Activated CD4-positive, alpha-beta T cell treated with anti-CD3 and anti-CD28 coated beads, Interleukin-2, amount 50 U/mL, for 24 hours (primary cell): Measurements from ENCODE around the gene PDK2.
A peak's percentile ranks its signal among the peaks of the same experiment; 100 is the strongest.

Experiments
- DNase-seq, 2 donors: peaks; one replicate each; pipeline ENCODE4 v3.0.0-alpha.2; 2020; ENCODE audit warnings: low read depth in 1 of 2, low spot score in 1 of 2

PDK2 gene

DNA sequence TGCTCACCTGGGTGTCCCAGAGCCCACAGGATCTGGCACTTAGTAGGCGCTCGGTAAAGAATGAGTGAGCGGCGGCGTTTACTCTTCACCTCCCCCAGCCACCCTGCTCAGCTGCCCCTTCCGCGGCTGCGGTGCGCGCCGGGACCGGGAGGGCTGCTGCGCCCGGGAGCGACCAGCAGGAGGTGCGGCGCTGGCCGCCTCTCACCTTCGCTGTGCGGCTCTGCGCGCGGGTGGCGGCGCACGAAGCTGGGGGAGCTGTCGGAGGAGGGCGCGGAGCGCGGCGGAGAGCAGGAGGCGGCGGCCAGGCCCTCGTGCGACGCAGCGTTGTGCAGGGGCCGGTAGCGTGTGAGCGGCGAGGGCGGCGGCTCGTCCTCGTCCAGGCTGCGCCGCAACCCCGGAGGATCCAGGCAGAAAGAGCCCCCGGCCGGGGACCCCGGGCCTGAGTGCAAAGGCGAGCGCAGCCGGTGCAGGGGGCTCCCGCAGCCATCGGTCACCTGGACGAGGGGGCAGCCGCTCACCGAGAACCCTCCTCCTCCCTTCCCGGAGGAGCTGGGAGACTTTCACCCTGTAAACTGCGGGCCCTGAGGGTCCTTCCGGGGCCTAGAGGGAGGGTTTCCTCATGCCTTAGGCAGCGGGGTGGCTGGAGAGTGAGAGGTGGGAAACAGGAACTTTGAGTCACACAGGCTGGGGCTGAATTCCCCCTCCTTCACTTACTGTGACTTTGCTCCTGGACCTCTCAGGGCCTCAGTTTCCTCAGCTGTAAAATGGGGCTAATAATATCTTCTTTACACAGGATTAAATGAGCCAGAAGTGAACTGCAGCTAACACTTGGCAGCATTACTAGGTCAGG lies 22.3 kb downstream of the PDK2 start:
- peak; percentile 26 to 48 for DNase-seq

DNA sequence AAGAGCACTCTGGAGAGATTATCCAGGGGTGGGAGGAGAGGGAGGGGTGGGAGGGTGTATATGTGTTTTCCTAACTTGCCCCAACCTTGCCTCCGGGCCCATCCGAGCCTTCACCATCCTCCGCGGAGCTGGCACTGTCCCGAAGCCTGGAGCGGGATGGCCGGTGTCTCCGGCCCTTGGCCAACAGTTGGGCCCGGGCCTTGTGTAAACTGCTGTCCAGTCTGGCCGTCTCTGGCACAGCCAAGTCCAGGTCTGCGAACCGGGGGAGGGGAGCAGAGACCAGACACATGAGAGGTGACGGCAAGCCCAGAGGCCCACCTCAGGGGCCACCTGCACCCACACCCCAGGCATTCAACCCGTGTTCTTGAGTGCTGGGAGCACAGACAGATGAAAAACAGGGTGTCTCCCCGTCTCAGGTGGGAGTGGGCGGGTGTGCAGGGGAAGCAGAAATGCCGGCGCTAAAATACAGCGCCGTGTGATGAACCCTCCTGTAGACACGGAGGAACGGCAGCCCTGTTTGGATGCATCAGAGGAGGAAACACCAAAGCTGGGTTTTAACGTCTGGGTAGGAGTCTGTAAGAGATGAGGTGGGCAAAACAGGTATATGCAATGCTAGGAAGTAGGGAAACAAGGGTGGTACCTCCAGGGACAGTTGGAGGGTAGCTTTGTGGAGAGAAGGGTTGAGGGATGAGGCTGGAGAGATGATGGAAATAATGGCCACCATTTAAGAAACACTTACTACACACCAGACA lies 23.1 kb downstream of the PDK2 start:
- no peak for DNase-seq

DNA sequence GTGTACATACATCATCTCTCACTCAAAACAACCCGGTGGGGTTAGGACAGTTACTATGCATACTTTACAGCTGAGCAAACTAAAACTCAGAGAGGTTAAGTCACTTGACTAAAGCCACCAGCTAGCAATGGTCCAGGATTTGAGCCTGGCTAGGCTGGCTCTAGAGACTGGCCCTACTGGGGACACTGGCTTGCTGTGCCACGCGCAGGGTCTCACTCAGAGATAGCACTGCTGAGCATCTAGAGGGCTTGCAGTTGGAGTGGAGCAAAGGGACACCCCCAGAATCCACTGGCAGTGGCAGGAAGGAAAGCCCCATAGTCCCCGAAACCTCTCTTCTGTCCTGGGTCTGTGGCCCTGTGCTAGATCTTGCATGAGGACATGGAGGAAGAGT lies 23.7 kb downstream of the PDK2 start:
- no peak for DNase-seq

DNA sequence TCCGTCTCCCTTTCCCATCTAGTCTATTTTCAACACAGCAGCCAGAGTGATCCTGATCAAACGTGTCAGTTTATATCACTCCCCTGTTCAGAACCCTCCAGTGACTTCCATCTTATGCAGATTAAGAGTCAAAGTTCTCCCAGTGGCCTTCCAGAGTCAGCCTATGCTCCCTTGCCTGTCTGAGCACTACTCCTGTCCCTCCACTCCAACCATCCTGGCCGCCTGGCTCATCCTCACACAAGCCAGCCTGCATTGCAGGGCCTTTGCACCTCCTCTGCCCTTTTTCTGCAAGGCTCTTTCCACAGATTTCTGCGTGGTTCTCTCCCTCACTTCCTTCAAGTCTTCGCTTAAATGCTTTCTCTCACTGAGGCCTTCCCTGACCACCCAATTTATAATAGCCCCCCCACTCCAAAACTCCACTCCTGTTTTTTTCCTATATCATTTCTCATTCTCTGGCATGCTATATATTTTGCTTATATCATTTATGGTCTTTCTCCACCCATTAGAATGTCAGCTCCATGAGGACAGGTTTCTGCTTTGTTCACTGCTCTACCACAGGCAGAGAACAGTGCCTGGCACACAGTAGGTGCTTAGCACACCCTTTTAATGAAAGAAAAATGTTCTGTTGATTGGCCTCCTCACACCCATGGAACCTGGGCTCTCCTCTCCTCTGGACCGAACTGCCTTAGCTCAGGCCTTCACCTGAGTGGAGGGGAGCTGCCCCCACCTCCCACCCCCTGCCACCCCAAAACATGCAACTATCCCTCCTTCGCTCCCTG lies 25.5 kb downstream of the PDK2 start:
- no peak for DNase-seq

DNA sequence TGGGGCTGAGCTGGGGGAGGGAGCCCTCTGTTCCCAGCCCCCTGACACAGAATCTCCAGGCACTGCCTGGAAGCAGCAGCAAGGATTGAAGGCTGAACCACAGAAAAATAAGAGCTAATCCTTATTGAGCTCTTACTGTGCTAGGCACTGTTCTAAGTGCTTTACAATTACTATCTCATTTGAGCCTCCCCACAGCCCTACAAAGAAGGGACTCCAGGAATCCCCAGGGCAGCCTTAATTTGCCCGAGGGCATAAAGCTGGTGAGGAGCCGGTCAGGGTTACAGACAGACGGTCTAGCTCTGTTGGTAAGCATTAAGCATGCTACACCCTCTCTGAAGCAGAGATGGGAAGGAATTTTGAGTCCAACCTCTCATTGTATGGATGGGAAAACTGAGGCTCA lies 27.8 kb downstream of the PDK2 start:
- DNase-seq: no peak

DNA sequence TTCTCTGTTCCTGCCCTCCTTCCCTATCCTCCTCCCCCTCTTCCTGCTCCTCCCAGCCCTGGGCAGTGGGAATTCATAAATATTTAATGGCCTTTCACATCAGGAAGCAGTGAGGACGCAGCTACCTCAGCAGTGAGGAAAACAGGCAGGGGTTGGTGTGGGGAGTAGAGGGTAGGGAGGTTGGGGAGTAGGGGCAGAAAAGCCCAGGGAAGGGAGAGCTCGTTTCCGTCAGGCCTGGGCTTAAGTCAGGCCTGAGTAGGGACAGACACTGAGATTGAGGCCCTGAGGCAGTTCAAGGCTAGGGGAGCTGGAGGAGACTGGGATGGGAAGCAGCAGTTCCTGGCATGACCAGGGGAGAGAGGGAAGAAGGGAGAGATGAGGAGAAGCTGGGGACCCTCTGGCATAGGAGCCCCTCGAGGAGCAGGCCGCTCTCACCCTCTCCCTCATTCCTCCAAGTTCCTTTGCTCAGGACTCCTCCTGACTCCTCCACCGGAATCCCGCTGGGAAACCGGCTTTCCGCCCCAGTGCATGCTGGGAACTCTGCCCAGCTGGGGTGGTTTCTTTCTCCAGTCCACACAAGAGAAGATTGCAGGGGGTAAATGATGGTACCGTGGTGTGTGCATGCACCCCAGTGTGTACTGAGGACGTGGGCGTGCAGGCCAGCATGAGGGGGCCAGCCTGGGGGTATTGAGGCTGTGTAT lies 28.6 kb downstream of the PDK2 start:
- no peak for DNase-seq

DNA sequence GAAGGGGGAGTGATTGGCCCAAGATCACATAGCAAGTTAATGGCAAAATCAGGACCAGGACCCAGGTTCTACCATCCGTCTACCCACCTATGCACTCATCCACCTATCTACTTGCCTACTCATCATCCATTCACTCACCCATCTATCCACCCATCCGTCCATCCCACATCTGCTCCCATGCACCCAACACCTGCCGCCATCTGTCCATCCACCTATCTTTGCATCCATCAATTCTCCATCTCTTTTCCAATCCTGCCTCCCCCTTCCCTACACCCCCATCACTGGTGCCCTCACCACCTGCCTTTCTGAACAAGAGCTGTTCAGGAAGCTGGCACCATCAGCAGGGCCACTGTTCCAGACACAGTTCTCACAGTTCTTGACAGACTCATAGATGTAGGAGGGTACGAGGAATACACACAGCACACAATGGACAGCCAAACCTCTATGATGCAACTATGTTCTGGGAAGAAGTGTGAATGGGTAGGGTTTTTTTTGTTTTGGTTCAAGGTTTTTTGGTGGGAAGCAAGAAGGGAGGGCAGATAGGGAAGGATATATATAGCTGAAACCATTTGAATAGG lies 30.4 kb downstream of the PDK2 start:
- DNase-seq: no peak

DNA sequence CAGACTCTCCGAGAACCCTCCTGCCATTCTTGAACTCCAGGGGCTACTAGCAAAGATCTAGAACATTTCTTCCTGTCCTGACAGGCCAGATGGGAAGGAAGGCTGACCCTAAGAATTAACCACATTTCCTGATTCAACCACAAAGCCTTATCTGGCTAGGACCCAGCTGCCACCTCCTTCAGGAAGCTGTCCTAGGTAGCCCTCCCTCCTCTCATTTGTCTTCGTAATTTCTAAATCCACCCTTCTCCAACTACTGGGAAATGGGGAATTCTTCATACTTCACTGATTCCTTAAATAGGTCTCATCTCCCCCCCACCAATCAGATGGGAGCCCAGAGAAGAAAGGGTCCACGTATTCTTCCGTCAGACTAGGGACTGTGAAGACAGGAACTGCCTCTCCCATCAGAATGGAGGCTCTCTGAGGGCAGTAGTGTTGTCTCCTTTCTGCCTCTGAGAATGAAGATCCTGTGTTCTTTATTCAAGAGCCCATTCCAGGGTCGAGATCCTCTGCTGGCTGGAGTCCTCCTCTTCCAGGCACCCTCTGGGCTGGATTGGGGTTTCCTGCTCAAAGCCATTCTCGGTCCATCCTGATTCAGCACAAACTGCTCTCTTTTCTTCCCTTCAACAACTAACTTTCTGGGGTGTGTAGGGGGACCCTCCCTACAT lies 32.7 kb downstream of the PDK2 start:
- DNase-seq: no peak

DNA sequence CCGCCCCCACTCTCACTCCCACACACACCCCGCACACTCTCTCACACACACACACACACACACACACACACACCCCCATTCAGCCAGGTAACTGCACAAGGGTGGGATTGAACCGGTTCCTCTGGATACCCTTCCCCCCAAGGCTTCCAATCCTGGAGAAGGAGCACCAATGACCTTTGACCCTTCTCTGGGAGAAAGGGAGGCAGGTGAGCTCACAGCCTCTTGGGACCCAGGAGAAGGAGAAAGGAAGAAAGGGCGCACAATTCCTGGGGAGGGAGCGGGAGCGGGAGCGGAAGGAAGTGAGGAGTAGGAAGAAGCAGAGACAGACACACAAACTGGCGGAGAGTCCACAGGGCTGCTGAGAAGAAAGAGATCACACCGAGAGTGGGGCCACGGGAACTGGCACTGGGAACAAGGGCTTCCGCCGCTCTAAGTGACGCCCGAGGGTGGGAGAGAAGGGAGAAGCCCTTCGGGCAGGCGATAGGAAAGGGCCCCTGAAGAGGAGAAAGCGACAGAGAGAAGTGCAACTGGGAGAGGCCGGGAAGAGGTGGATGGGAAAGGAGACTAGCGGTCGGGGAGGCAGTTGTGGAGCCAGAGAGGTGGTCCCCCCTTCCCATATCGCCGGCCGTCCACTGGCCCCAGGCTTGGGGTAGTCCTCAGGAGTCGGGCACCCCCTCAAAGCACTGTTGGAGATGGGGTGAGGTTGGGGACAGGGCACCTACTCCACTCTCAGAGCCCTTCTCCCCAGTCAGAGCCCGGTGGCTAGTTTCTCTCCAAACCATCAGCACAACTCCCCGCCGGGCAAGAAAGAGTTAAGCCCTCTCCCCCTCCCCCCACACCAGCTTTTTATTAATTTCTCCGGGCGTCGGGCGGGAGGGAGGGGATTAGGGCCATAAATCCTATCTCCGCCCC lies 33.5 kb downstream of the PDK2 start:
- DNase-seq: no peak

DNA sequence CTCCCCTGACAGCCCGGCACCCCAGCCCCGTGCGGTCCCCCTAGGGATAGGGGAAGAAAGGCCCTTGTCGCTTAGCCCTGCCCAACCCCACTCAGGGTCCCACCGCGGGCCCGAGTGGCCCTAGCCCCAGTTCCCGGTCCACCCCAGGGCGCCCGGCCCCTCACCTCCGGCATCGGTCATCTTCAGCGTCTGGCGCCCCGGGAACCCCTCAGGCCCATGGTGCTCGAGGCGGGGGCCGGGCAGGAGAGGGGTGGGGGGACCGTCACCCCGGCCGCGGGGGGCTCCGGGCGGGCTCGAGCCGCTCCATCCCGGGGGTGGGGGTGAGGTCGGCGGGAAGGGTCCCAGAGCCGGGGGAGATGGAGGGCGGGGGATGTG lies 34.2 kb downstream of the PDK2 start:
- DNase-seq: no peak

DNA sequence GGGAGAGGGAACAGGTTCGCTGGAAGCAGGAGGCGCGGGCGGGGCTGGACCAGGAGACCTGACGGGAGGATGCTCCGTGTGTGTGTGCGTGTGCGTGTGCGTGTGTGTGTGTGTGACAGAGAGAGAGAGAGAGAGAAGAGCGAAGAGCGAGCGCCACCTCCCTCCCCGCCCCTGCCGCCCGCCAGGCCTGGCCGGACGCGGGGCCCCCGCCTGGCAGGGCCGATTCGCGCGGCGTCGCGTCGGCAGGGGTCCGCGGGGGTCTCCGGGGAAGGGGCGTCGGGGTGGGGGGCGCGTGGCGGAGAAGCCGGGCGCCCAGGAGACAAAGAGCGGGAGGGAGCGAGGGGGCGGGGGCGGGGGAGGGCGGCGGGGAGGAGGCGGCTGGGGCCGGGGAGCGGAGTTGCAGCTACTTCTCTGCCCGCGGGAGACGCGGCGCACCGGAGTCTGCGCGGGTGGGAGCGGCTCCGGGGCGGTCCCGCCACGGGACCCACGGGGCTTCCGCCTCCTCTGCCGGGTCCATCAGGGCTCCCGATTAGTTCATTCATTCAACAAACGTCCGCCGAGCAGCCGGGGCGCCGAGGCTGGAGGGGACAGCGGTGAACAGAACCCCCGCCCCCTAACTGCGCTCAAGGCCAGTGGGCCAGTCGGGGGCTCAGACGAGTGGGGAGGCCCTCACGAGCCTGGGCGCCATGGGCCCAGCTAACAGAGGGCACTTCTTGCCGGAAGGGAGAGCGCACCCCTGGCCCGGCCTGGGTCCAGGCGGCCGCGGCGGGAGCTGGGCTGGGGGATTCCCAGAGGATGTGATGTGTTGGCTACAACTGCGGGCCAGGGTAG lies 34.8 kb downstream of the PDK2 start, which contains the start of gene SAMD14:
Gene SAMD14 (minus strand): TSS at position 433 of the 831 bp plus-strand sequence. CDS start 5,201 bp downstream, outside the sequence.
- DNase-seq: no peak

DNA sequence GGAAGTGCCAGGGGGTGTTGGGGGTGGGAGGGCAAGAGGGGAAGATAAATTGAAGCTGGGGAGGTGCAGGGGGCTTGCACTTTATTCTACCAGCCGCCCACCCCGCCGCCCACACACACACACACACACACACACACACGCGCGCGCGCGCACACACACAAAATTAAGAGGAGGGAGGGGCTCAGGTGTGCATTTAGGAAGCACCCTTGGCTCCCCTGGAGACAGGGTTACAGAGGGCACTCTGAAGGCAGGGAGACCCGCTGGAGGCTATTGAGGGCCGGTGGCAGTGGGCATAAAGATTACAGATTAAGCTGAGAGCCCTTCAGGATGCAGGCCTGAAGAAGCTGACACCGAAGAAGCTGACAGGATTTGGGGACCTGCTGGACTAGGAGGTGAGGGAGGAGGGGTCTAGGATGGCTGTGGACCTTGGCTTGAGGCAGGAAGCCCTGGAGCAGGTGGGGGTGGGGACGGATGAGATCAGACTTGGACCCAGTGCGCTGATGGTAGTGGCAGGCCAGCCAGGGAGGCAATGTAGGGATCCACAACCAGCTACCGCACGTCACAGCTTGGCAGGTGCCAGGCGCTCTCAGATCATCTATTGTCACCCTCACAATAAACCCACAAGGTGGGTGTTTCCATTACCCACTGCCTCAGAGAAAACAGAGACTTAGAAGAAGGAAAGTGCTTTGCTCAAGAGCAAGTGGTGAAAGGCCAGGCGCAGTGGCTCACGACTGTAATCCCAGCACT lies 35.6 kb downstream of the PDK2 start:
- DNase-seq: no peak

DNA sequence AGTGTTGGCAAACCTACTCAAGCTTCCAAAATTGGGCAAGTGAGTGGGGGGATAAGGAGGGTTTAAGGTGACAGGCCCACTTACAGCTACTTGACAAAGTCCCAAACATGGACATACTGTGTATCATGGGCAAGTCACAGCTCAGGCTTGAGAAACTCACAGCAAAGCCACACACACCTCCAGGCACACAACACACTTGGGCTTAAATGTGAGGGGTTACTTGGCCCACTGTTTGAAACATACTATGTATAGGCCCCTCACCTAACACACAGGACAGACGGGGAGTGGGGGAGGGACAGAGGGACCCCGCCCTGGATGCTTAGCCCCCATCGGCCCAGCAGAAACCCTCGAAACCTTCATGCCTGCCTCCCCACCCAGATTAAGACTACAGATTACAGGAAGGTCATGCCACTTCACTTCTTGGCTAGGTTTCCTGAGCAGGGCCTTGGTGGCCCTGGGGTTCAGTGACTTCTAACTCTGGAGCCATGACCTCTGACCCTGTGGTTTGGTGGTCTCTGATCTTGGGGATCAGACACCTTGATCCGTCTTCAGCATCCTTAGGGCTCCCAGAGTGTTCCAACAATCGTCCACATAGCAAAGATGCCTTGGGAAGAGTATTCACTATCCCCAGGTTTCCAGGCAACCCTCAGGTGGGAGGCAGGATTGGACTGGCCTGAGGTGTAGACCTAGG lies 37.1 kb downstream of the PDK2 start:
- DNase-seq: no peak

DNA sequence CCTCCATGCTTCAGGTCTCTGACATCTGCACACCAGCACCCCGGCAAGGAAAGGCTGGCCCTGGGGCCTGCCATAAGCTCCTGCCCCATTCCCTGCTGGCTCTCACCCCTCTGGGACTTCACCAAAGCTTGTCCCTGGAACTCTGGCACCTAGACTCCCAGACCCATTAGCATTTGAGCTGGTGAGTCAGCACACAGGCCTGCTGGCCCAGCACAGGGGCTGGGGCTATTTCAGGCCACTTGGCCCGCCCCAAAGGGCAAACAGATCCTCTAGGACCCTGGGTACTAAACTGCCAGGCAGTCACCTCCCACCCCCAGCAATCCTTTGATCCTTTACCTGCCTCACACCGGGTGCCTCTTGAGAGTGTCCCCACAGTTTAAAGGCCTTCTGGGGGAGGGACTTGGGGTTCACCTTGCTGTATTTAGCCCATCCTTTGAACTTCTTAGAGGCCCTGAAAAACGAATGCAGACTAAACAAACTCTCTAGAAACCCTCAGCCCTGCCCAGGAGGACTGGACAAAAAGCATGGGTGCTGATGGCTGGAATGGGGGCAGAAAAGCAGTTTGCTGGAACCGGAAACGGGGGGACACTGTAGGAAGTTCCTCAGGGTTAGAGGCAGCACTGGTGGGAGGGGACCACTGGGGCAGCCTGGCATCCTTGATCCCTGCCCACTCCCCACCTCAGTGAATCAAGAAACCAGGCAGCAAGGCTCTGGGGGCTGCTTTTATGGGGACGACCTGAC lies 38.0 kb downstream of the PDK2 start:
- DNase-seq: no peak

DNA sequence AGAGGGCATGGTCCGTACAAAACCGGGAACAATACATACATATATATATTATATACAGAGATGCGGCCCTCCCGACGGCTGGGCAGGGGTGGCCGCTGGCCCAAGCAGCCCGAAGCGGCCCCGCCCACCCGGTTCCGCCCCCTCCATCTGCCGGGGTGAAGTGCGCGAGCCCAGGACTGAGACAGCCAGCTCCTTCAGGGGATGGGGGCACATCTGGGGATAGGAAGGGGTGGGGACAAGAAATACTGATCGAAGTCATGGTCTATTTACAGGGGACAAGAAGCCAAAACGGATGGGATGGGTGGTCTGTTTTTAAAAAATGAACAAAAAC lies 38.6 kb downstream of the PDK2 start:
- DNase-seq: no peak
